Body of pancreas (tissue), 4 donors: ENCODE data around the gene DIAPH1. TPM values are rescaled to one million over a fixed set of nuclear protein-coding genes. Genes with fewer than 3 reads are reported as not detected.
A peak's percentile ranks its signal among the peaks of the same experiment; 100 is the strongest.

ENCODE experiments used
- ATAC-seq: fragments of 150-250 bp; one replicate; pipeline ENCODE4 v1.9.1; 2016
- DNase-seq, 4 donors: peaks; one replicate each; pipeline ENCODE4 v3.0.0-alpha.2; 2019
- H3K27ac ChIP-seq, 4 donors: fragments of 200-600 bp; sonication (generic); 1 replicate in 3 of 4; 2 replicates in 1 of 4; pipeline versions ENCODE4 v1.5.1 to v1.6.1; 2016 to 2019; ENCODE audit warnings: mild to moderate bottlenecking in 1 of 4, mixed read lengths in 1 of 4, moderate library complexity in 1 of 4
- H3K27me3 ChIP-seq, 2 donors: fragments of 200-600 bp; sonication (generic); one replicate each; pipeline ENCODE4 v1.6.0; 2016; ENCODE audit warnings: mild to moderate bottlenecking in 1 of 2
- H3K36me3 ChIP-seq, 2 donors: fragments of 200-600 bp; sonication (generic); replicated peaks in 1 of 2; 2 replicates each; pipeline ENCODE4 v1.5.1; 2016; ENCODE audit warnings: low read depth in 2 of 2; ENCODE audit not compliant: insufficient read depth in 1 of 2
- H3K4me1 ChIP-seq: fragments of 200-600 bp; sonication (generic); one replicate; pipeline ENCODE4 v1.6.0; 2016
- H3K4me3 ChIP-seq, 2 donors: fragments of 200-600 bp; sonication (generic); 1 replicate in 1 of 2; 2 replicates in 1 of 2; pipeline ENCODE4 v1.5.1; 2016 to 2019
- H3K9me3 ChIP-seq, 3 donors: fragments of 200-600 bp; sonication (generic); 1 replicate in 2 of 3; 2 replicates in 1 of 3; pipeline ENCODE4 v1.5.1; 2016
- CTCF ChIP-seq, 7 experiments: fragments of 450-650 bp in 4 of 7; fragments of 200-600 bp in 3 of 7; sonication (generic) in 3 of 7; IDR thresholded peaks; one replicate each; pipeline ENCODE4 v1.5.1; 2016 to 2019; ENCODE audit warnings: antibody characterized with exemption in 7 of 7
- POLR2A ChIP-seq, 3 donors: fragments of 450-650 bp; IDR thresholded peaks; one replicate each; pipeline ENCODE4 v1.6.1; 2016; ENCODE audit warnings: antibody characterized with exemption in 3 of 3, mild to moderate bottlenecking in 2 of 3
- WGBS, 2 donors: methylation state at CpG; one replicate each; pipeline ENCODE4 v1.1.5; 2017; 5-methylcytosine and 5-hydroxymethylcytosine counted together
- intact Hi-C: fragments of 100-400 bp; cut with DNase I; formaldehyde crosslinking; loops from one replicate; pipeline ENCODE4 v1.15.1; 2023
- total RNA-seq, 2 donors: library from RNA; depleted of rRNA; stranded (reverse); fragments of >200 nt; gene quantifications; one replicate each; pipeline ENCODE4 v1.1.0, GENCODE V29; 2016

Gene DIAPH1
- total RNA-seq, 2 donors from 2014 or later = 28.3 to 47.0 TPM

GRCh38 chr5:141602606-141603005 lies 16.2 kb downstream of the DIAPH1 start:
- intact Hi-C loops = no loop called here
- Histone ChIP-seq H3K9me3 (no peaks in the 10 kb centered on the region), H3K27me3 (no peaks in the 10 kb centered on the region), H3K4me1 (peaks cover 33% of the 10 kb centered on the region), H3K4me3 (no peak overlapping the region), H3K36me3 (no peaks in the 10 kb centered on the region), H3K27ac (no peak overlapping the region)
- DNase-seq = no peak
- no peak for ATAC-seq
- 87 to 100% methylated on average over 1 of the region's 1 CpG for WGBS, 2 donors
- TF ChIP-seq POLR2A (IDR thresholded peaks at IDR 0.05) = no peak

DNA sequence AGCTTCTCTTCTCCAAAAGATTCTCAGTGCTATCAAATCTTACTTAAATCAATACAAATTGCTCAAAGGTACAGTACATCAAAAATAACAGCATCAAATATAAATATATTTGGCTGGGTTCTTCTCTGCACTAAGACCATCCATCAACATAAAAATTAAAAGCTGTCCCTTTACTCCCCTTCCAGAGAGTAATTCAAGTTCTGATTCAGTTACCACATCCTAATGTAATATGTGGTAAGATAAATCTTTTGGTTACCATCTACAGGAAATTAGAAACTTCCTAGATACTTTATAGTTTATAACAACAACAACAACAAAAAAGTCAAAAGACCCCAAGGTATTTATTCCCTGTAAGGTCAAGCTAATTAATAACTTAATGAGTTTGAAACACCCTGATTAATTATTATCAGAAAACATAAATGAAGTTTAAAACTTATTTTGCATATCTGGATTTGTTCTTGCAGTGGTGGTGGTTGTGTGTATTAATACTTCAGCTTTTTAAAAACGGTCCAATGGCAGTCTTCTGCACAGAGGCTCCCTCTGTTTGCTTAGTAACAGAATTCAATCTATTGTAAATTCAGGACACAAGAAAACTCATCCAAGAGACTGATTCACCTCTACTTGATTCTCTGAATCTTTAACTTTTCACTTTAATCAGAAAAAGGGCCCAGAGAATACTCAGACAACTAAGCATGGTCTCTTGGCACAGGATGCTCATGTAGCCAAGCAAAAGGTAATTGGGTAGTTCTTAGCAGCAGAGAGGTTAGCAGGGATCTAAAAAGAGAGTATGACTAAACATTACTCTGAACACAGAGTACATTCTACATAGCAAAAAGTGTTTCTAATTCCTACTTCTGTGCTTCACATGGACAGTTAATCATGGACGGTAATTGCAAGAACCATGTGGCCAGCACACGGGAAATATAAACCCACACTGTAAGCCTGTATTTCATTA lies 20.1 kb downstream of the DIAPH1 start:
- Histone ChIP-seq H3K9me3 (no peaks in the 10 kb centered on the region), H3K27ac (peak overlapping the region in 1 of 4 donors; percentile 2), H3K27me3 (no peaks in the 10 kb centered on the region), H3K4me3 (no peak overlapping the region), H3K36me3 (no peaks in the 10 kb centered on the region), H3K4me1 (peaks cover 8% of the 10 kb centered on the region)
- WGBS, 2 donors = 61 to 68% methylated on average over 3 of the region's 3 CpGs
- ATAC-seq (peak; percentile 33), DNase-seq (no peak)
- intact Hi-C loops = no loop called here
- TF ChIP-seq CTCF (IDR thresholded peaks at IDR 0.05) (no peak), POLR2A (IDR thresholded peaks at IDR 0.05) (no peak)

DNA sequence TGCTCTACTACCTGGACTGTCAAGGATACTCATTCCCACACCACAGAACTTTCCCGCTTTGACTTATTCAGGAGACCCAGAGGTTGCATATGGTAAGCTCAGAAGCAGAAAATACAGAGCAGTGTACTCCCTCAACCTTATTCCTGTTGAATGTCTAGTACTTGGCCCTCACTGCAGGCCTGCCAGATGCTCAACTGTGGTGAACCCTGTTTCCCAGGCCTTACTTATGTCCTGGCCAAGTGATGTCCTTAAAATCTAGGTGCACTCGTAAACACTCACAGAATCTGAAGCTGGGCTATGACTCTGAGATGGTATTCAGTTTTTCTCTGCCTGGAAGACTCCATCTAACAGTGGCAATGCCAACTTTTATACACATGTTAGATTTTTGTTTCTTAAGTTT lies 21.0 kb downstream of the DIAPH1 start:
- H3K27ac ChIP-seq = no peak overlapping the region
- no peak for TF ChIP-seq CTCF (IDR thresholded peaks at IDR 0.05)
- no peak for TF ChIP-seq POLR2A (IDR thresholded peaks at IDR 0.05)
- H3K4me1 ChIP-seq = peaks cover 7% of the 10 kb centered on the region
- DNase-seq (no peak), ATAC-seq (no peak)
- no peaks in the 10 kb centered on the region for H3K36me3 ChIP-seq
- no peaks in the 10 kb centered on the region for H3K27me3 ChIP-seq
- no peak overlapping the region for H3K4me3 ChIP-seq
- no peaks in the 10 kb centered on the region for H3K9me3 ChIP-seq
- intact Hi-C loops = no loop called here
- WGBS, 2 donors = 95 to 100% methylated on average over 2 of the region's 2 CpGs

- TF ChIP-seq CTCF (IDR thresholded peaks at IDR 0.05) = no peak
- TF ChIP-seq POLR2A (IDR thresholded peaks at IDR 0.05) = no peak
- peak; percentile 9 for ATAC-seq
- H3K36me3 ChIP-seq = no peaks in the 10 kb centered on the region
- intact Hi-C loops = no loop called here
- no peak for DNase-seq
- no peaks in the 10 kb centered on the region for H3K27me3 ChIP-seq
- peak overlapping the region in 1 of 4 donors; percentile 5 for H3K27ac ChIP-seq
- H3K4me1 ChIP-seq = peaks cover 9% of the 10 kb centered on the region
- no peaks in the 10 kb centered on the region for H3K9me3 ChIP-seq
- 66 to 74% methylated on average over 2 of the region's 2 CpGs for WGBS, 2 donors
- H3K4me3 ChIP-seq = no peak overlapping the region
Observed at GRCh38 chr5:141597394-141597793, 21.4 kb downstream of the DIAPH1 start.

DNA sequence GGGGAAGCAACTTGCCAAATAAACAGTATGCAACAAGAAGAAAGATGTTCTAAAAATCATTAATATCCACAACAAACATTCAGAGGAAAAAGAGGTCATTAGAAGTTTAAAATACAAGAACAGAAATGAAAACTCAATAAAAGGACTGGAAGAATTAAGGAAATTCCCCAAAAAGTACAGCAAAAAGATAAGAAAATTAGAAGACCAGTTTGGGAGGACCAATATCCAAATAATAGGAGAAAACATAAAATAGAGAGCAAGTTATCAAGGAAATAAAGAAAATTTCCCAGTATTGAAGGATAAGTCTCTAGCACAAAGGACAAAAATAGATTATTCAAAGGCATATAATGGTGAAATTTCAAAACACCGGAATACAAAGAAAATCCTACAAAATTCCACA lies 21.9 kb downstream of the DIAPH1 start:
- 96 to 100% methylated on average over 1 of the region's 1 CpG for WGBS, 2 donors
- peaks cover 12% of the 10 kb centered on the region for H3K4me1 ChIP-seq

More for the DNA sequence above, 21.9 kb downstream of the DIAPH1 start:
- TF ChIP-seq POLR2A (IDR thresholded peaks at IDR 0.05) = no peak
- no peak for TF ChIP-seq CTCF (IDR thresholded peaks at IDR 0.05)
- H3K27ac ChIP-seq = peak overlapping the region in 1 of 4 donors; percentile 5
- H3K27me3 ChIP-seq = no peaks in the 10 kb centered on the region
- H3K36me3 ChIP-seq = no peaks in the 10 kb centered on the region
- ATAC-seq (no peak), DNase-seq (no peak)
- no peaks in the 10 kb centered on the region for H3K9me3 ChIP-seq
- no peak overlapping the region for H3K4me3 ChIP-seq
- intact Hi-C loops = no loop called here
